ENCODE data around the gene PPP1R18. TPM values are rescaled to one million over a fixed set of nuclear protein-coding genes. Genes with fewer than 3 reads are reported as not detected.
A peak's percentile ranks its signal among the peaks of the same experiment; 100 is the strongest.

Gene PPP1R18
- total and polyA plus RNA-seq, 9 of the 15 experiments (the other 6 are each of a cell fraction or from before 2014, with no cell fraction given) = 12.0 to 99.2 (median 42.6) TPM

DNA sequence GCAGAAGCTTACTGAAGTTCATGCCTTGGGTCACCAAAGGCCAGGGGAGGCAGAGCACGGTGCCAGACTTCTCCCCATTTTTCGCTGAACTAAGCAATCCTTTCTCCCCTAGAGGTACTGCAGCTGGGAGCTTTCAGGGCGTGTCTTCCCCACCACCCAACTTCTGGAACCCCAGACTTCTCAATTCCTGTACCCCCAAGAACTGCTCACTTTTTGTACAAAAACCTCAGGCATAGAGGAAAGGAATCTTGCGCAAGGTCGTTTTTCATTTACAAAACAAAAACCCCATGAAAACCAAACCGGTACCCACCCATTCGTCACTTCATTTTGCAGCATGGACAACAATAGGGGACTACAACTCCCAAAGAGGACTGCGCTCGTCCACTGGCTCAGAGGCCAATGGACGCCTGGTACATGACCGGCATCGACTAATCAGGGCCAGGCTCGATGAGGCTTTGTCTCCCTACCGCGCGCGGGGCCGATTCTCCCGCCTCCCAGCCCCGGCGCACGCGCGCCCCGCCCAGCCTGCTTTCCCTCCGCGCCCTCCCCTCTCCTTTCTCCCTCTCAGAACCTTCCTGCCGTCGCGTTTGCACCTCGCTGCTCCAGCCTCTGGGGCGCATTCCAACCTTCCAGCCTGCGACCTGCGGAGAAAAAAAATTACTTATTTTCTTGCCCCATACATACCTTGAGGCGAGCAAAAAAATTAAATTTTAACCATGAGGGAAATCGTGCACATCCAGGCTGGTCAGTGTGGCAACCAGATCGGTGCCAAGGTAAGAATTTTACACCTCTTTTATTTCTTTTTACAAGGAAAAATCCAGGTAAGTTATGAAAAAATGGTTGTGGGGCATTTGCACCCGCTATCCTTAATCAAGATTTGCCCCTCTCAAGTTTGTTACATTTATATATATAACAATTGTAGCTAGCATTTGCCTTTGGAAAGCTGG is 33.6 kb upstream of the PPP1R18 start, which contains the start of gene TUBB (continued):
- TF ChIP-seq, protein P1, sequence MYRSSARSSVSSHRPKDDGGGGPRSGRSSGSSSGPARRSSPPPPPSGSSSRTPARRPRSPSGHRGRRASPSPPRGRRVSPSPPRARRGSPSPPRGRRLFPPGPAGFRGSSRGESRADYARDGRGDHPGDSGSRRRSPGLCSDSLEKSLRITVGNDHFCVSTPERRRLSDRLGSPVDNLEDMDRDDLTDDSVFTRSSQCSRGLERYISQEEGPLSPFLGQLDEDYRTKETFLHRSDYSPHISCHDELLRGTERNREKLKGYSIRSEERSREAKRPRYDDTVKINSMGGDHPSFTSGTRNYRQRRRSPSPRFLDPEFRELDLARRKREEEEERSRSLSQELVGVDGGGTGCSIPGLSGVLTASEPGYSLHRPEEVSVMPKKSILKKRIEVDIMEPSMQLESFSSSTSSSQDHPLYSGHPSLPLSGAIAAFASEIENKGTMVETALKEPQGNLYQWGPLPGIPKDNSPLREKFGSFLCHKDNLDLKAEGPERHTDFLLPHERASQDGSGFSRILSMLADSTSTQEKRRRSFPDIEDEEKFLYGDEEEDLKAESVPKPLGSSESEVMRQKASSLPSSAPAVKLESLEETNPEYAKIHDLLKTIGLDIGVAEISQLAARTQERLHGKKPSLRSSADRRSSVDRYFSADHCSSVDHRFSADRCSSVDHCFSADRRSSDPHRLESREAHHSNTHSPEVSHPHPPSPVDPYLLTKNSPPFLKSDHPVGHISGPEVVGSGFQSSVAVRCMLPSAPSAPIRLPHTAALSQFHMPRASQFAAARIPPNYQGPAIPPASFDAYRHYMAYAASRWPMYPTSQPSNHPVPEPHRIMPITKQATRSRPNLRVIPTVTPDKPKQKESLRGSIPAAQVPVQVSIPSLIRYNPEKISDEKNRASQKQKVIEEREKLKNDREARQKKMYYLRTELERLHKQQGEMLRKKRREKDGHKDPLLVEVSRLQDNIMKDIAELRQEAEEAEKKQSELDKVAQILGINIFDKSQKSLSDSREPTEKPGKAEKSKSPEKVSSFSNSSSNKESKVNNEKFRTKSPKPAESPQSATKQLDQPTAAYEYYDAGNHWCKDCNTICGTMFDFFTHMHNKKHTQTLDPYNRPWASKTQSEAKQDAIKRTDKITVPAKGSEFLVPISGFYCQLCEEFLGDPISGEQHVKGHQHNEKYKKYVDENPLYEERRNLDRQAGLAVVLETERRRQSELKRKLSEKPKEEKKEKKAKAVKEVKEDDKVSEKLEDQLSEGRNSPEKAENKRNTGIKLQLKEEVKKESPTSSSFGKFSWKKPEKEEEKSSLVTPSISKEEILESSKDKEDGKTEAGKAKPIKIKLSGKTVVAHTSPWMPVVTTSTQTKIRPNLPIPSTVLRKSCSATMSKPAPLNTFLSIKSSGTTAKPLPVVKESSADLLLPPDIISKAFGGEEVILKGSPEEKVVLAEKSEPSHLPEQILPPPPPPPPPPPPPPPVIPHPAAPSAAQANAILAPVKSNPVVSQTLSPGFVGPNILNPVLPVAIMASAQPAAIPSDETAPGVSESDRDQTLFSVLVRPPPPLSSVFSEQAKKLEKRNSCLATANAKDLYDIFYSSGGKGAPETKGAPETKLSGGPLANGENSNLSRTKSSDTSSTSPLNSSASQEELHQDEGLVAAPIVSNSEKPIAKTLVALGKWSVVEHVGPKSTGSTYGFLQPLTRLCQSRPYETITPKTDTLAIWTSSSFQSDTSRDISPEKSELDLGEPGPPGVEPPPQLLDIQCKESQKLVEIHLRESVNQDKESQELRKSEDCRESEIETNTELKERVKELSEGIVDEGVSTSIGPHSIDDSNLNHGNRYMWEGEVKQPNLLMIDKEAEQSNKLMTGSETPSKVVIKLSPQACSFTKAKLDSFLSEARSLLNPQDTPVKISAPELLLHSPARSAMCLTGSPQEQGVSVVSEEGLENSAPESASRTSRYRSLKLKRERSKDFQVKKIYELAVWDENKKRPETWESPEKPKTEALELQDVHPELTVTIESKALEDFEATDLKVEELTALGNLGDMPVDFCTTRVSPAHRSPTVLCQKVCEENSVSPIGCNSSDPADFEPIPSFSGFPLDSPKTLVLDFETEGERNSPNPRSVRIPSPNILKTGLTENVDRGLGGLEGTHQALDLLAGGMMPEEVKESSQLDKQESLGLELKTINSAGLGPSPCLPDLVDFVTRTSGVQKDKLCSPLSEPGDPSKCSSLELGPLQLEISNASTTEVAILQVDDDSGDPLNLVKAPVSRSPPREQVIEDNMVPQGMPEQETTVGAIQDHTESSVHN (IDR thresholded peaks at IDR 0.05; ENCODE audit: borderline replicate concordance in 1 of 2, low read depth in 1 of 2) = 0 out of 4 replicates have a peak, but pooled peaks of 1 of the 2 experiments have one; percentile 16
- TF ChIP-seq ZFP36 (IDR thresholded peaks at IDR 0.05; ENCODE audit: low read depth, low read length, partially characterized antibody) = no peak
- TF ChIP-seq POLR2AphosphoS2 (IDR thresholded peaks at IDR 0.05; ENCODE audit: low read length) = peak; percentile 92; the same call in 1 of the 2 replicates
- peak; percentile 99 for TF ChIP-seq SUPT5H (IDR thresholded peaks at IDR 0.05)
- no peak for TF ChIP-seq HNRNPK (IDR thresholded peaks at IDR 0.05; ENCODE audit: low read depth, low read length, poor library complexity, severe bottlenecking)
- peak; percentile 87 for TF ChIP-seq CXXC5 (CRISPR knock-in tag; IDR thresholded peaks at IDR 0.05)
- TF ChIP-seq EP300 (IDR thresholded peaks at IDR 0.05; ENCODE audit: low read length) = peak; percentile 39; the same call in 1 of the 2 replicates
- peak; percentile 42 for TF ChIP-seq SAP30 (IDR thresholded peaks at IDR 0.05; ENCODE audit: borderline replicate concordance, insufficient read depth, low read depth, low read length, poor library complexity, severe bottlenecking)
- peak; percentile 91 for TF ChIP-seq E2F3 (CRISPR knock-in tag; IDR thresholded peaks at IDR 0.05)
